Progenitor cell of endocrine pancreas (in vitro differentiated cells): ENCODE results near the gene CINP. TPM values are rescaled to one million over a fixed set of nuclear protein-coding genes. Genes with fewer than 3 reads are reported as not detected.

ENCODE experiments used
- DNase-seq: peaks from one replicate; pipeline ENCODE4 v3.0.0; 2021; ENCODE audit warnings: low spot score; ENCODE audit not compliant: unreplicated experiment
- H3K27ac Mint-ChIP-seq: 2 replicates; pipeline ENCODE4 v1.8.0; 2021; ENCODE audit warnings: mild to moderate bottlenecking, moderate library complexity, mixed read lengths
- H3K27me3 Mint-ChIP-seq: 2 replicates; pipeline ENCODE4 v1.8.0; 2021; ENCODE audit warnings: mixed read lengths
- H3K36me3 Mint-ChIP-seq: 2 replicates; pipeline ENCODE4 v1.8.0; 2022; ENCODE audit warnings: mixed read lengths; ENCODE audit not compliant: insufficient read depth
- H3K4me1 Mint-ChIP-seq: 2 replicates; pipeline ENCODE4 v1.8.0; 2021; ENCODE audit warnings: low read depth, mixed read lengths
- H3K4me3 Mint-ChIP-seq: 2 replicates; pipeline ENCODE4 v1.8.0; 2021; ENCODE audit warnings: low read depth, mild to moderate bottlenecking, moderate library complexity, mixed read lengths
- H3K9me3 Mint-ChIP-seq: 2 replicates; pipeline ENCODE4 v1.8.0; 2021; ENCODE audit warnings: low read depth, mixed read lengths
- total RNA-seq: library from RNA; stranded (reverse); gene quantifications from 2 replicates; pipeline ENCODE4 v1.2.1, GENCODE V29; 2021
- TF ChIP-seq, protein P1 (sequence below): fragments of 200-600 bp; sonication (generic); IDR thresholded peaks from one replicate; pipeline ENCODE4 v1.5.0; 2021; ENCODE audit warnings: antibody characterized with exemption, mild to moderate bottlenecking; ENCODE audit not compliant: unreplicated experiment

CINP gene
- total RNA-seq, 1 donor from 2014 or later, result 27.7 TPM

- H3K27me3 Mint-ChIP-seq, result no peaks in the 10 kb centered on the region
- H3K36me3 Mint-ChIP-seq, result peaks cover 2% of the 10 kb centered on the region
- no peak for DNase-seq
- peak overlapping the region; percentile 27 for H3K27ac Mint-ChIP-seq
- peak overlapping the region; percentile 84 for H3K4me3 Mint-ChIP-seq
- H3K4me1 Mint-ChIP-seq, result peaks cover 13% of the 10 kb centered on the region
- no peaks in the 10 kb centered on the region for H3K9me3 Mint-ChIP-seq
- TF ChIP-seq, protein P1, sequence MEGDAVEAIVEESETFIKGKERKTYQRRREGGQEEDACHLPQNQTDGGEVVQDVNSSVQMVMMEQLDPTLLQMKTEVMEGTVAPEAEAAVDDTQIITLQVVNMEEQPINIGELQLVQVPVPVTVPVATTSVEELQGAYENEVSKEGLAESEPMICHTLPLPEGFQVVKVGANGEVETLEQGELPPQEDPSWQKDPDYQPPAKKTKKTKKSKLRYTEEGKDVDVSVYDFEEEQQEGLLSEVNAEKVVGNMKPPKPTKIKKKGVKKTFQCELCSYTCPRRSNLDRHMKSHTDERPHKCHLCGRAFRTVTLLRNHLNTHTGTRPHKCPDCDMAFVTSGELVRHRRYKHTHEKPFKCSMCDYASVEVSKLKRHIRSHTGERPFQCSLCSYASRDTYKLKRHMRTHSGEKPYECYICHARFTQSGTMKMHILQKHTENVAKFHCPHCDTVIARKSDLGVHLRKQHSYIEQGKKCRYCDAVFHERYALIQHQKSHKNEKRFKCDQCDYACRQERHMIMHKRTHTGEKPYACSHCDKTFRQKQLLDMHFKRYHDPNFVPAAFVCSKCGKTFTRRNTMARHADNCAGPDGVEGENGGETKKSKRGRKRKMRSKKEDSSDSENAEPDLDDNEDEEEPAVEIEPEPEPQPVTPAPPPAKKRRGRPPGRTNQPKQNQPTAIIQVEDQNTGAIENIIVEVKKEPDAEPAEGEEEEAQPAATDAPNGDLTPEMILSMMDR, result no peak
These were observed 41.0 kb downstream of the CINP start for GRCh38 chr14:102321456-102322422.

- H3K9me3 Mint-ChIP-seq, result no peaks in the 10 kb centered on the region
- no peaks in the 10 kb centered on the region for H3K36me3 Mint-ChIP-seq
- peak overlapping the region; percentile 27 for H3K27ac Mint-ChIP-seq
- H3K27me3 Mint-ChIP-seq, result no peaks in the 10 kb centered on the region
- DNase-seq, result no peak
- peak overlapping the region; percentile 84 for H3K4me3 Mint-ChIP-seq
- peaks cover 16% of the 10 kb centered on the region for H3K4me1 Mint-ChIP-seq
- TF ChIP-seq, protein P1, result no peak
These were observed 41.8 kb downstream of the CINP start for GRCh38 chr14:102320671-102321455.

DNA sequence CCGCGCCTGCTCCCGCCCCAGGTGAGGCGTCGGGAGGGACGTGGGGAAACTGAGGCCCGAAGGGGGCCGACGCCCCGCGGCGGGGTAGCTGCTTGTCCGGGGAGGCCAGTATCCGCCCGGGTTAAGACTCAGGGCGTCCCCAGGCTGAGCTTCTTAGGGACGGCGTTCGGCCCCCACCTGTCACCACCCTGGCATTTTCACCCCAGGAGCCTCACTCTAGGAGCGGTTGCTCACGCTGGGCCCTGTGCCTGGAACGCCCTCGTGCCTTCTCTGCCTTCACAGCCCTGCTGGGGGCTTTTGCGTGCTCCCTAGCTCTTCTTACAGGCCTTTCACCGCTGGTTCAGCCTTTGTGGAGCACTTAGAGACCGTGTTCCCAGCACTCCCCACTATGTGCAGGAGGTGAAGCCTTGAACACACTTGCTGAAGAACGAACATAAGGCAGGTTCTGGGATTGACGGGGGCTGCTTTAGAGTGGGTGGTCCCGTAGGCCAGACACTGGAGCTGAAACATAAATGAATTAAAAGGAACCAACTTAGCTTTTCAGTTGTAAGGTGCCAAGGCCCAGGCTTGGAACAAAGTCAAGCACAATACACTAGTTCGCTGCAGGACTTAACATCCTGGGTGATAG, 42.5 kb downstream of the CINP start:
- H3K9me3 Mint-ChIP-seq, result no peaks in the 10 kb centered on the region
- DNase-seq, result no peak
- TF ChIP-seq, protein P1, result no peak
- H3K27ac Mint-ChIP-seq, result peak overlapping the region; percentile 94
- peaks cover under 1% of the 10 kb centered on the region for H3K27me3 Mint-ChIP-seq
- H3K4me3 Mint-ChIP-seq, result peak overlapping the region; percentile 84
- peaks cover 16% of the 10 kb centered on the region for H3K4me1 Mint-ChIP-seq
- no peaks in the 10 kb centered on the region for H3K36me3 Mint-ChIP-seq

DNA sequence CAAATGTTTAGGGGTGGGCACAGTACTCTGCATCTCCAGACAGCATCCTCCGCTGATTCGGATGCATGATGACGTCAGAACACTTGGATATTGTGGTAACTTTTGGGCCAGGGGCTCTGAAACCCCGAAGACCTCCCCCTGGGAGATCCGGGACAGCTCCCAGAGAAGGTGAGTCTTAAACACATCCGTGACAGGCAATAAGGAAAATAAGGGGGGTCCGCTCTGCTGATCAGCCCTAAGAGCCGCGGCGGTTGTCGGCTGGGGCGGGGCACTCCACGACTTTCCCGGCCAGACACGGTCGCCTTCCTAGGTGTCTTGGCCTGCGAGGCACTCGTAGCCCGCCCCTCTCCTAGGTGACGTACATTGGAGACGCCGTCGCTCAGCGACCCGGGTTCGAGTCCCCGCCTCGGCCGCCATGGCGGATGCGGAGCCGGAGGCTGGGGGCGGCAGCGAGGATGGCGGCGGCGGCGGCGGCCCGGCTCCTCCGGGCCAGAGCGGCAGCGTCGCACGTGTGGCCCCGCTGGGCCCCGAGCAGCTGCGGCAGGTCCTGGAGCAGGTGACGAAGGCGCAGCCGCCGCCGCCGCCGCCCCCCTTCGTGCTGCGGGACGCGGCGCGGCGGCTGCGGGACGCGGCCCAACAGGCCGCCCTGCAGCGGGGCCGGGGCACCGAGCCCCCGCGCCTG, 43.2 kb downstream of the CINP start, which contains the start of gene ZNF839:
TSS of gene ZNF839 (plus strand) at position 396 of the 682 bp plus-strand sequence. CDS start at position 416, 20 bp downstream.
- Mint-ChIP-seq H3K4me1 (peaks cover 17% of the 10 kb centered on the region), H3K9me3 (no peaks in the 10 kb centered on the region), H3K27me3 (peaks cover 7% of the 10 kb centered on the region), H3K36me3 (no peaks in the 10 kb centered on the region), H3K4me3 (peak within 1 kb of the TSS; percentile 93), H3K27ac (peak within 1 kb of the TSS; percentile 98)
- TF ChIP-seq, protein P1, result no peak
- DNase-seq, result peak; percentile 83
